Mesenteric fat pad (tissue), 1 donor: ENCODE measurements around the gene KHNYN. TPM values are rescaled to one million over a fixed set of nuclear protein-coding genes. Genes with fewer than 3 reads are reported as not detected.
A peak's percentile ranks its signal among the peaks of the same experiment; 100 is the strongest.

Source experiments
- DNase-seq: peaks from one replicate; pipeline ENCODE4 v3.0.0-alpha.2; 2020; ENCODE audit warnings: low spot score
- total RNA-seq: library from RNA; stranded (reverse); fragmentation: NEBNext Ultra II Directional; extraction: Animal tissue kit (Norgen Biotek cat#: 25700); gene quantifications from one replicate; pipeline ENCODE4 v1.2.1, GENCODE V29; 2021
- donor health status: DM: yes; HTN: yes; CAD: no.

KHNYN gene
- total RNA-seq, 1 donor from 2014 or later: 41.4 TPM

- DNase-seq: no peak
These were observed 7.5 kb upstream of the KHNYN start for GRCh38 chr14:24422261-24422660.

- no peak for DNase-seq
These were observed 6.8 kb upstream of the KHNYN start for GRCh38 chr14:24422694-24423601.

GRCh38 chr14:24425704-24426103, 4.0 kb upstream of the KHNYN start:
- DNase-seq: no peak

- DNase-seq: no peak
These were observed 3.4 kb upstream of the KHNYN start for GRCh38 chr14:24426150-24426911.

GRCh38 chr14:24426912-24427536, 2.7 kb upstream of the KHNYN start:
- no peak for DNase-seq

- peak; percentile 87 for DNase-seq
These were observed 1.9 kb upstream of the KHNYN start for GRCh38 chr14:24427537-24428508.

- peak; percentile 79 for DNase-seq
These were observed 943 bp upstream of the KHNYN start for GRCh38 chr14:24428628-24429394.

GRCh38 chr14:24430143-24430681, 458 bp downstream of the KHNYN start:
- DNase-seq: no peak

- DNase-seq: no peak
These were observed 1.2 kb downstream of the KHNYN start for GRCh38 chr14:24430682-24431568.

- no peak for DNase-seq
These were observed 2.0 kb downstream of the KHNYN start for GRCh38 chr14:24431569-24432258.

- DNase-seq: no peak
These were observed 2.7 kb downstream of the KHNYN start for GRCh38 chr14:24432259-24433131.

- no peak for DNase-seq
These were observed 4.3 kb downstream of the KHNYN start for GRCh38 chr14:24434036-24434435.

GRCh38 chr14:24434676-24435075, 4.9 kb downstream of the KHNYN start:
- no peak for DNase-seq

- no peak for DNase-seq
These were observed 5.5 kb downstream of the KHNYN start for GRCh38 chr14:24435192-24435810.

- DNase-seq: no peak
These were observed 6.2 kb downstream of the KHNYN start for GRCh38 chr14:24435998-24436354.

GRCh38 chr14:24436355-24437019, 6.7 kb downstream of the KHNYN start:
- DNase-seq: no peak
